VCaP (cell line): ENCODE measurements around the gene IL21.

Source experiments
- H3K27ac ChIP-seq: fragments of 450-650 bp; 2 replicates; pipeline ENCODE4 v1.5.1; 2017
- CTCF ChIP-seq: fragments of 450-650 bp; conservative IDR thresholded peaks from 2 replicates; pipeline ENCODE4 v1.5.1; 2017; ENCODE audit warnings: mild to moderate bottlenecking, moderate library complexity

Gene IL21

GRCh38 chr4:122650148-122650547 is 29.3 kb upstream of the IL21 start:
- no peak overlapping the region for H3K27ac ChIP-seq
- no peak for TF ChIP-seq CTCF

- TF ChIP-seq CTCF, result no peak
- H3K27ac ChIP-seq, result no peak overlapping the region
Observed at GRCh38 chr4:122647656-122648055, 26.8 kb upstream of the IL21 start.

GRCh38 chr4:122643257-122643656 is 22.4 kb upstream of the IL21 start:
- TF ChIP-seq CTCF, result no peak
- H3K27ac ChIP-seq, result no peak overlapping the region

GRCh38 chr4:122639181-122639580 is 18.3 kb upstream of the IL21 start:
- TF ChIP-seq CTCF, result no peak
- H3K27ac ChIP-seq, result no peak overlapping the region

GRCh38 chr4:122636697-122637096 is 15.8 kb upstream of the IL21 start:
- TF ChIP-seq CTCF, result no peak
- H3K27ac ChIP-seq, result no peak overlapping the region

- no peak for TF ChIP-seq CTCF
- H3K27ac ChIP-seq, result no peak overlapping the region
Observed at GRCh38 chr4:122635205-122635604, 14.3 kb upstream of the IL21 start.

GRCh38 chr4:122633211-122633610 is 12.3 kb upstream of the IL21 start:
- TF ChIP-seq CTCF, result no peak
- no peak overlapping the region for H3K27ac ChIP-seq
